Vagina (tissue), 2 donors: ENCODE measurements around the gene ERO1B. TPM values are rescaled to one million over a fixed set of nuclear protein-coding genes. Genes with fewer than 3 reads are reported as not detected.

ENCODE experiments used
- DNase-seq, 2 donors: peaks; one replicate each; pipeline ENCODE4 v3.0.0-alpha.2; 2017; ENCODE audit errors: extremely low spot score in 2 of 2
- H3K27ac ChIP-seq: fragments of 200-600 bp; sonication (generic); one replicate; pipeline ENCODE4 v1.5.1; 2019
- H3K27me3 ChIP-seq: fragments of 200-600 bp; sonication (generic); one replicate; pipeline ENCODE4 v1.5.1; 2019
- H3K36me3 ChIP-seq, 2 donors: fragments of 200-600 bp; sonication (generic); one replicate each; pipeline ENCODE4 v1.5.1; 2017 to 2019
- H3K4me1 ChIP-seq: fragments of 200-600 bp; sonication (generic); one replicate; pipeline ENCODE4 v1.5.1; 2019
- H3K4me3 ChIP-seq, 2 donors: fragments of 200-600 bp; sonication (generic); 1 replicate in 1 of 2; 2 replicates in 1 of 2; pipeline ENCODE4 v1.5.1; 2016 to 2019
- H3K9me3 ChIP-seq: fragments of 200-600 bp; sonication (generic); one replicate; pipeline ENCODE4 v1.5.1; 2019
- POLR2A ChIP-seq, 2 donors: fragments of 450-650 bp; IDR thresholded peaks; one replicate each; pipeline ENCODE4 v1.6.1; 2017; ENCODE audit warnings: antibody characterized with exemption in 2 of 2, mild to moderate bottlenecking in 2 of 2, moderate library complexity in 2 of 2
- POLR2AphosphoS5 ChIP-seq, 2 donors: sonication (generic); formaldehyde crosslinking; IDR thresholded peaks; one replicate each; pipeline ENCODE4 v1.9.0; 2017; ENCODE audit warnings: antibody characterized with exemption in 2 of 2, mild to moderate bottlenecking in 2 of 2, low read depth in 1 of 2; ENCODE audit not compliant: insufficient read depth in 1 of 2
- intact Hi-C: fragments of 100-400 bp; cut with DNase I; formaldehyde crosslinking; loops from one replicate; pipeline ENCODE4 v1.15.1; 2023
- small RNA-seq: library from RNA; depleted of rRNA; stranded (forward); fragments of <200 nt; gene quantifications from one replicate; pipeline ENCODE3, GENCODE V24; 2016
- total RNA-seq: library from RNA; depleted of rRNA; stranded (reverse); fragments of >200 nt; gene quantifications from one replicate; pipeline ENCODE4 v1.2.3, GENCODE V29; 2016
- TF ChIP-seq, protein P1 (sequence below), 3 experiments: fragments of 450-650 bp in 2 of 3; fragments of 200-600 bp in 1 of 3; sonication (generic) in 1 of 3; IDR thresholded peaks; one replicate each; pipeline ENCODE4 v1.5.1; 2017 to 2019; ENCODE audit warnings: antibody characterized with exemption in 3 of 3, mild to moderate bottlenecking in 2 of 3, moderate library complexity in 2 of 3

ERO1B gene
- total RNA-seq, 1 donor from 2014 or later, result 10.3 TPM

DNA sequence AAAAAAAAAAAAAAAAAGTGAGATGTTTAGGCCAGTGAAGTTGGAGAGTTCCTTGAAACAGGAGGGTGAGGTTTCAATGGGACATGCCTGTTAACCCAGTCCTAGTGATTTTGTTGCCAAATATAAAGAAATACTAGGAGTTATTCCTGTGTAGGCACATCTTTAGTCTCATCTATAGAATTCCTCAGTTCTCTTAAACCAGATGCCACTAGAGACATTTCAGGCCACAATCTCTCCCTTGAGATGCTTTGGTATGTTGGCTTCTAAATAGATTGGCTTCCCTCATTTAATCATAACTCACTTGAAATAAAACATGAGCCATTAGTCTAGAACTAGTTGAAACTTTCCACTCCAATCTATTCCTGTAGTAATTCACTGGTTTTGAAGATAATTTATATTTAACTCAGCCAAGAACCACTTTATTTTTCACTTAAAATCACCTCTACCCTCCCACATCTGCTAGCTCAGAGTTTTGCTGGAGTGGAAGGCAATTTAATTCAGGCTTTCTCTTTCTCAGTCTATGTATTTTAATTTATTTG, 109.6 kb downstream of the ERO1B start:
- no peak overlapping the region for H3K27ac ChIP-seq
- H3K4me3 ChIP-seq, result no peak overlapping the region
- H3K4me1 ChIP-seq, result peaks cover 4% of the 10 kb centered on the region
- TF ChIP-seq POLR2A (IDR thresholded peaks at IDR 0.05), result no peak
- no peak for TF ChIP-seq POLR2AphosphoS5 (IDR thresholded peaks at IDR 0.05; ENCODE audit: insufficient read depth in 1 of 2, low read depth in 1 of 2)
- TF ChIP-seq, protein P1, sequence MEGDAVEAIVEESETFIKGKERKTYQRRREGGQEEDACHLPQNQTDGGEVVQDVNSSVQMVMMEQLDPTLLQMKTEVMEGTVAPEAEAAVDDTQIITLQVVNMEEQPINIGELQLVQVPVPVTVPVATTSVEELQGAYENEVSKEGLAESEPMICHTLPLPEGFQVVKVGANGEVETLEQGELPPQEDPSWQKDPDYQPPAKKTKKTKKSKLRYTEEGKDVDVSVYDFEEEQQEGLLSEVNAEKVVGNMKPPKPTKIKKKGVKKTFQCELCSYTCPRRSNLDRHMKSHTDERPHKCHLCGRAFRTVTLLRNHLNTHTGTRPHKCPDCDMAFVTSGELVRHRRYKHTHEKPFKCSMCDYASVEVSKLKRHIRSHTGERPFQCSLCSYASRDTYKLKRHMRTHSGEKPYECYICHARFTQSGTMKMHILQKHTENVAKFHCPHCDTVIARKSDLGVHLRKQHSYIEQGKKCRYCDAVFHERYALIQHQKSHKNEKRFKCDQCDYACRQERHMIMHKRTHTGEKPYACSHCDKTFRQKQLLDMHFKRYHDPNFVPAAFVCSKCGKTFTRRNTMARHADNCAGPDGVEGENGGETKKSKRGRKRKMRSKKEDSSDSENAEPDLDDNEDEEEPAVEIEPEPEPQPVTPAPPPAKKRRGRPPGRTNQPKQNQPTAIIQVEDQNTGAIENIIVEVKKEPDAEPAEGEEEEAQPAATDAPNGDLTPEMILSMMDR (IDR thresholded peaks at IDR 0.05), result no peak
- no peaks in the 10 kb centered on the region for H3K9me3 ChIP-seq
- H3K27me3 ChIP-seq, result no peaks in the 10 kb centered on the region
- intact Hi-C loops, result no loop called here
- no peak for DNase-seq
- peaks cover 0 to 2% of the 10 kb centered on the region in 2 donors for H3K36me3 ChIP-seq

DNA sequence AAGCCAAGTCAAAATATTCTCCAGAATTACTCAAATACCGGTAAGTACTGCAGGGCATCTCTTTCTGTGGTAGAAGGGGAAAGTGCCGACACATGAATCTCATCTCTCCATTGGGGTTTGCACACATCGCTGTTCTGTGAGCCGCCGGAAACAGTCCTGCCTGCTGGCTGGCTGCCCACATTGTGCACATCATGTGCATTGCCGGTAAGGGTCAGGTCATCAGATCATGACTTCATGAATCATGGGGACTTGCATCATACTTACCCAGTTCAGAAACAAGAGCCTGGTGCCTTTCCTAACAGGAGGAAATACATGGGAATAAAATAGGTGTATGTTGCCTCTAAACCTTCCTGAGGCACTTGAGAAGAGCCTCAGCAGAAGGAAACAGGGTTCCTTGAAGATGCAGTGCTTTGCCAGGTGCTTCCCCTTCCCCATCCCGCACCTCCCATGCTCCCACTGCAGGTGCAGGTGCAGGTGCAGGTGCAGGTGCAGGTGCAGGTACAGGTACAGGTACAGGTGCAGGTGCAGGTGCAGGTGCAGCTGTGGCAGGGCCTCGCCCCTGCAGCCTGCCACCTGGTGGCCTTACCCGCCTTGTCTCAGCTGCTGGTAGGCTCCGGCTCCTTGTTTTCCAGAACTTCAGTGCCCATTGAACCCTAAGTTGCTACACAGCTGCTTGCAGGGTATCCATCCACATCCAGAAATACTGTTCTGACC, 112.9 kb downstream of the ERO1B start:
- Histone ChIP-seq H3K36me3 (no peaks in the 10 kb centered on the region), H3K27me3 (no peaks in the 10 kb centered on the region), H3K9me3 (no peaks in the 10 kb centered on the region), H3K4me3 (no peak overlapping the region), H3K4me1 (peaks cover 4% of the 10 kb centered on the region), H3K27ac (no peak overlapping the region)
- TF ChIP-seq POLR2AphosphoS5 (IDR thresholded peaks at IDR 0.05; ENCODE audit: insufficient read depth in 1 of 2, low read depth in 1 of 2) (peak in 1 of 2 donors; percentile 14), POLR2A (IDR thresholded peaks at IDR 0.05) (no peak)
- TF ChIP-seq, protein P1 (IDR thresholded peaks at IDR 0.05), result no peak
- intact Hi-C loops, result no loop called here
- DNase-seq, result no peak

GRCh38 chr1:236167578-236167977, 114.2 kb downstream of the ERO1B start:
- no peaks in the 10 kb centered on the region for H3K27me3 ChIP-seq
- DNase-seq, result no peak
- H3K36me3 ChIP-seq, result no peaks in the 10 kb centered on the region
- TF ChIP-seq, protein P1 (IDR thresholded peaks at IDR 0.05), result no peak
- no peak for TF ChIP-seq POLR2AphosphoS5 (IDR thresholded peaks at IDR 0.05; ENCODE audit: insufficient read depth in 1 of 2, low read depth in 1 of 2)
- TF ChIP-seq POLR2A (IDR thresholded peaks at IDR 0.05), result no peak
- no peak overlapping the region for H3K4me3 ChIP-seq
- intact Hi-C loops, result no loop called here
- peaks cover 4% of the 10 kb centered on the region for H3K4me1 ChIP-seq
- no peak overlapping the region for H3K27ac ChIP-seq
- H3K9me3 ChIP-seq, result no peaks in the 10 kb centered on the region

DNA sequence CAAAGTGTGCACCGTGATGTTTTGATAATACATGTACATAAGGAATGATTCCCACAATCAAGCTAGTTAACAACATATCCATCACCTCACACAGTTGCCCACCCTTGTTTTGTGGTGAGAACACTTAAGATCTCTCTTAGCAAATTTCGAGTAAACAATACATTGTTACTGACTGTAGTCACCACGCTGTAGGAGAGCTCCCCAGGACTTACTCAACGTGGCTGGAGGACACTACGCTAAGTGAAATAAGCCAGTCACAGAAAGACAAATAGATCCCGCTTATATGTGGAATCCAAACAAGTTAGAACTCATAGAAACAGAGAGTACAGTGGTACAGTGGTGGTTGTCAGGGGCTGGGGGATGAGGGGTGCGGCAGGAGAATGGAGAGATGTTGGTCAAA, 114.6 kb downstream of the ERO1B start:
- no peak for DNase-seq
- Histone ChIP-seq H3K27me3 (no peaks in the 10 kb centered on the region), H3K9me3 (no peaks in the 10 kb centered on the region), H3K36me3 (no peaks in the 10 kb centered on the region), H3K4me3 (no peak overlapping the region), H3K4me1 (peaks cover 4% of the 10 kb centered on the region), H3K27ac (no peak overlapping the region)
- no peak for TF ChIP-seq POLR2AphosphoS5 (IDR thresholded peaks at IDR 0.05; ENCODE audit: insufficient read depth in 1 of 2, low read depth in 1 of 2)
- TF ChIP-seq, protein P1 (IDR thresholded peaks at IDR 0.05), result no peak
- TF ChIP-seq POLR2A (IDR thresholded peaks at IDR 0.05), result no peak
- intact Hi-C loops, result no loop called here

GRCh38 chr1:236166041-236166440, 115.7 kb downstream of the ERO1B start:
- no peak for TF ChIP-seq POLR2AphosphoS5 (IDR thresholded peaks at IDR 0.05; ENCODE audit: insufficient read depth in 1 of 2, low read depth in 1 of 2)
- intact Hi-C loops, result no loop called here

More at GRCh38 chr1:236166041-236166440, 115.7 kb downstream of the ERO1B start:
- Histone ChIP-seq H3K4me1 (peaks cover 4% of the 10 kb centered on the region), H3K9me3 (peaks cover 7% of the 10 kb centered on the region), H3K27ac (no peak overlapping the region), H3K4me3 (no peak overlapping the region), H3K27me3 (no peaks in the 10 kb centered on the region), H3K36me3 (no peaks in the 10 kb centered on the region)
- DNase-seq, result no peak

Small RNAs within 50 kb of the gene (small RNA-seq; reads per million reads assigned to genes)
- 0.69 reads per million for gene RNU2-70P

Other genes with a start within 250 kb of the ERO1B start
- 154 TPM for gene NID1, start 216.9 kb downstream of the ERO1B start, total RNA-seq
- gene GPR137B, start 139.4 kb downstream of the ERO1B start, total RNA-seq, result 38.8 TPM
- gene EDARADD, start 112.3 kb upstream of the ERO1B start, total RNA-seq, result 1.2 TPM
- 38.1 TPM for gene LGALS8, start 242.0 kb upstream of the ERO1B start, total RNA-seq